ENCODE data around the gene IMPG2.

The IMPG2 gene

GRCh38 chr3:101273608-101274007, 46.8 kb downstream of the IMPG2 start:
- no peak for ATAC-seq
- no peak for DNase-seq

GRCh38 chr3:101273156-101273555, 47.2 kb downstream of the IMPG2 start:
- ATAC-seq, result no peak
- no peak for DNase-seq

GRCh38 chr3:101271728-101272127, 48.6 kb downstream of the IMPG2 start:
- no peak for ATAC-seq
- DNase-seq, result no peak

- DNase-seq, result no peak
- ATAC-seq, result no peak
Measured at GRCh38 chr3:101270149-101270548, 50.2 kb downstream of the IMPG2 start.

GRCh38 chr3:101268971-101269671, 51.3 kb downstream of the IMPG2 start:
- ATAC-seq (no peak), DNase-seq (no peak)

GRCh38 chr3:101268141-101268540, 52.2 kb downstream of the IMPG2 start:
- ATAC-seq, result no peak
- no peak for DNase-seq

GRCh38 chr3:101266566-101266965, 53.8 kb downstream of the IMPG2 start:
- no peak for ATAC-seq
- DNase-seq, result no peak

- DNase-seq (no peak), ATAC-seq (no peak)
Measured at GRCh38 chr3:101266071-101266470, 54.3 kb downstream of the IMPG2 start.

GRCh38 chr3:101262393-101263240, 57.8 kb downstream of the IMPG2 start:
- no peak for DNase-seq

GRCh38 chr3:101261506-101261905, 58.9 kb downstream of the IMPG2 start:
- no peak for DNase-seq
- ATAC-seq, result no peak

More at GRCh38 chr3:101262393-101263240, 57.8 kb downstream of the IMPG2 start:
- no peak for ATAC-seq

GRCh38 chr3:101259485-101260341, 60.7 kb downstream of the IMPG2 start:
- no peak for ATAC-seq
- no peak for DNase-seq

GRCh38 chr3:101256511-101256910, 63.9 kb downstream of the IMPG2 start:
- ATAC-seq (no peak), DNase-seq (no peak)

- ATAC-seq, result no peak
- DNase-seq, result no peak
Measured at GRCh38 chr3:101255441-101255840, 64.9 kb downstream of the IMPG2 start.

- no peak for ATAC-seq
- DNase-seq, result no peak
Measured at GRCh38 chr3:101253396-101253795, 67.0 kb downstream of the IMPG2 start.

- no peak for ATAC-seq
- DNase-seq, result no peak
Measured at GRCh38 chr3:101252945-101253344, 67.4 kb downstream of the IMPG2 start.

GRCh38 chr3:101252307-101252706, 68.1 kb downstream of the IMPG2 start:
- DNase-seq (no peak), ATAC-seq (no peak)

- ATAC-seq (no peak), DNase-seq (no peak)
Measured at GRCh38 chr3:101251441-101251840, 68.9 kb downstream of the IMPG2 start.

- no peak for ATAC-seq
- DNase-seq, result no peak
Measured at GRCh38 chr3:101249522-101249921, 70.9 kb downstream of the IMPG2 start.

GRCh38 chr3:101248736-101249135, 71.6 kb downstream of the IMPG2 start:
- ATAC-seq (no peak), DNase-seq (no peak)

GRCh38 chr3:101244212-101244575, 76.2 kb downstream of the IMPG2 start:
- DNase-seq, result no peak
- no peak for ATAC-seq

GRCh38 chr3:101243285-101244211, 76.8 kb downstream of the IMPG2 start:
- no peak for DNase-seq
- ATAC-seq, result peak; percentile 76

All from stimulated activated naive CD8-positive, alpha-beta T cell treated with anti-CD3 and anti-CD28 coated beads, Interleukin-15, Interleukin-2, amounts not matched to agents 100 U/mL and 50 U/mL, for 24 hours (primary cell).